Measurements from ENCODE around the gene MINK1. TPM values are rescaled to one million over a fixed set of nuclear protein-coding genes. Genes with fewer than 3 reads are reported as not detected.
A peak's percentile ranks its signal among the peaks of the same experiment; 100 is the strongest.

The MINK1 gene
- total and polyA plus RNA-seq, 8 donors, result 53.5 to 85.4 (median 68.8) TPM

GRCh38 chr17:4872786-4873185 is 39.6 kb downstream of the MINK1 start:
- no peaks in the 10 kb centered on the region for H3K9me3 ChIP-seq
- TF ChIP-seq CTCF (IDR thresholded peaks at IDR 0.05), result no peak
- intact Hi-C loops (cut with DNase I), result no loop called here
- H3K27me3 ChIP-seq, result no peaks in the 10 kb centered on the region
- peaks cover 0 to 32% of the 10 kb centered on the region in 2 donors for H3K4me1 ChIP-seq
- no peak overlapping the region for H3K4me3 ChIP-seq
- H3K36me3 ChIP-seq, result no peaks in the 10 kb centered on the region
- DNase-seq, result peak in 2 of 4 donors; percentile 49 to 71
- ATAC-seq, result peak; percentile 76
- peak overlapping the region in 1 of 2 donors; percentile 41 for H3K27ac ChIP-seq

- no peak overlapping the region for H3K27ac ChIP-seq
- no peaks in the 10 kb centered on the region for H3K9me3 ChIP-seq
- H3K27me3 ChIP-seq, result no peaks in the 10 kb centered on the region
- no peak overlapping the region for H3K4me3 ChIP-seq
- H3K36me3 ChIP-seq, result peaks cover 0 to 31% of the 10 kb centered on the region in 2 donors
- peak in 1 of 4 donors; percentile 29 for DNase-seq
- ATAC-seq, result no peak
- peaks cover 0 to 25% of the 10 kb centered on the region in 2 donors for H3K4me1 ChIP-seq
- no peak for TF ChIP-seq CTCF (IDR thresholded peaks at IDR 0.05)
- intact Hi-C loops (cut with DNase I), result no loop called here
Measured at GRCh38 chr17:4877089-4877488, 43.9 kb downstream of the MINK1 start.

DNA sequence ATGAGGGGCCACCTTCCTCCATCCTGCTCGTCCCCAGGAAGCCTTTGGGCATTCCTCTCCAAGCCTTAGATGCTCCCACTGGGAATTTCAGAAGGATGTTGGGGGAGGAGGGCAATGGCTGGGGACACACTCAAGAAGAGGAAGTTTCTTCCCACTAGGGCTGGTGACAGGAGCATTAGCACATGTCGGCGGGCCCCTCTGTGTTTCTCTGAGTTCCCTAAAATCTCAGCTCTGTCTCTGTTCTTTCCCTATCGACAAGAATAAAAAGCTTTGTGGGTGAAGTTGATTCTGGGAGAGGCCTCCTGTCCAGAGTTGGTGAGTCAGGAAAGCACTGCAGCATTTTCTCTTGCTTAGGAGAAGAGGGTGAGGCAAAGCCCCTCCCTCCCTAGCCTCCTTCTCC is 46.5 kb downstream of the MINK1 start:
- Histone ChIP-seq H3K27ac (peak overlapping the region in 1 of 2 donors; percentile 8), H3K4me3 (no peak overlapping the region), H3K27me3 (no peaks in the 10 kb centered on the region), H3K4me1 (peaks cover 0 to 17% of the 10 kb centered on the region in 2 donors), H3K9me3 (no peaks in the 10 kb centered on the region), H3K36me3 (peaks cover 0 to 42% of the 10 kb centered on the region in 2 donors)
- ATAC-seq (peak; percentile 27), DNase-seq (peak in 1 of 4 donors; percentile 24)
- TF ChIP-seq CTCF (IDR thresholded peaks at IDR 0.05), result no peak
- intact Hi-C loops (cut with DNase I), result no loop called here

- H3K27ac ChIP-seq, result no peak overlapping the region
- H3K4me1 ChIP-seq, result peaks cover 0 to 17% of the 10 kb centered on the region in 2 donors
- intact Hi-C loops (cut with DNase I), result no loop called here
- no peaks in the 10 kb centered on the region for H3K9me3 ChIP-seq
- DNase-seq (peak in 1 of 4 donors; percentile 47), ATAC-seq (no peak)
- no peak overlapping the region for H3K4me3 ChIP-seq
- H3K27me3 ChIP-seq, result no peaks in the 10 kb centered on the region
- peaks cover 0 to 54% of the 10 kb centered on the region in 2 donors for H3K36me3 ChIP-seq
- no peak for TF ChIP-seq CTCF (IDR thresholded peaks at IDR 0.05)
Measured at GRCh38 chr17:4880857-4881256, 47.7 kb downstream of the MINK1 start.

GRCh38 chr17:4881761-4882555 is 48.8 kb downstream of the MINK1 start:
- intact Hi-C loops (cut with DNase I), result no loop called here

More at GRCh38 chr17:4881761-4882555, 48.8 kb downstream of the MINK1 start:
- peak; percentile 92 for ATAC-seq
- Histone ChIP-seq H3K27me3 (no peaks in the 10 kb centered on the region), H3K4me3 (no peak overlapping the region), H3K36me3 (peaks cover 0 to 65% of the 10 kb centered on the region in 2 donors), H3K27ac (no peak overlapping the region), H3K4me1 (peaks cover 0 to 17% of the 10 kb centered on the region in 2 donors), H3K9me3 (no peaks in the 10 kb centered on the region)
- DNase-seq, result peak in 2 of 4 donors; percentile 54 to 89
- peak; percentile 79 to 81 for TF ChIP-seq CTCF (IDR thresholded peaks at IDR 0.05)

Measured in left lung (tissue), 10 donors.